Activated CD4-positive, CD25-positive, alpha-beta regulatory T cell treated with anti-CD3 and anti-CD28 coated beads, Interleukin-2, amount 50 U/mL, for 24 hours (primary cell): Measurements from ENCODE around the gene DDC.

Experiments
- ATAC-seq, 2 donors: fragments of 150-1000 bp; cut with Tn5 transposase; one replicate each; pipeline ENCODE4 v1.10.0; 2021; ENCODE audit warnings: mild to moderate bottlenecking in 1 of 2, moderate library complexity in 1 of 2

Gene DDC, protein sequence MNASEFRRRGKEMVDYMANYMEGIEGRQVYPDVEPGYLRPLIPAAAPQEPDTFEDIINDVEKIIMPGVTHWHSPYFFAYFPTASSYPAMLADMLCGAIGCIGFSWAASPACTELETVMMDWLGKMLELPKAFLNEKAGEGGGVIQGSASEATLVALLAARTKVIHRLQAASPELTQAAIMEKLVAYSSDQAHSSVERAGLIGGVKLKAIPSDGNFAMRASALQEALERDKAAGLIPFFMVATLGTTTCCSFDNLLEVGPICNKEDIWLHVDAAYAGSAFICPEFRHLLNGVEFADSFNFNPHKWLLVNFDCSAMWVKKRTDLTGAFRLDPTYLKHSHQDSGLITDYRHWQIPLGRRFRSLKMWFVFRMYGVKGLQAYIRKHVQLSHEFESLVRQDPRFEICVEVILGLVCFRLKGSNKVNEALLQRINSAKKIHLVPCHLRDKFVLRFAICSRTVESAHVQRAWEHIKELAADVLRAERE

DNA sequence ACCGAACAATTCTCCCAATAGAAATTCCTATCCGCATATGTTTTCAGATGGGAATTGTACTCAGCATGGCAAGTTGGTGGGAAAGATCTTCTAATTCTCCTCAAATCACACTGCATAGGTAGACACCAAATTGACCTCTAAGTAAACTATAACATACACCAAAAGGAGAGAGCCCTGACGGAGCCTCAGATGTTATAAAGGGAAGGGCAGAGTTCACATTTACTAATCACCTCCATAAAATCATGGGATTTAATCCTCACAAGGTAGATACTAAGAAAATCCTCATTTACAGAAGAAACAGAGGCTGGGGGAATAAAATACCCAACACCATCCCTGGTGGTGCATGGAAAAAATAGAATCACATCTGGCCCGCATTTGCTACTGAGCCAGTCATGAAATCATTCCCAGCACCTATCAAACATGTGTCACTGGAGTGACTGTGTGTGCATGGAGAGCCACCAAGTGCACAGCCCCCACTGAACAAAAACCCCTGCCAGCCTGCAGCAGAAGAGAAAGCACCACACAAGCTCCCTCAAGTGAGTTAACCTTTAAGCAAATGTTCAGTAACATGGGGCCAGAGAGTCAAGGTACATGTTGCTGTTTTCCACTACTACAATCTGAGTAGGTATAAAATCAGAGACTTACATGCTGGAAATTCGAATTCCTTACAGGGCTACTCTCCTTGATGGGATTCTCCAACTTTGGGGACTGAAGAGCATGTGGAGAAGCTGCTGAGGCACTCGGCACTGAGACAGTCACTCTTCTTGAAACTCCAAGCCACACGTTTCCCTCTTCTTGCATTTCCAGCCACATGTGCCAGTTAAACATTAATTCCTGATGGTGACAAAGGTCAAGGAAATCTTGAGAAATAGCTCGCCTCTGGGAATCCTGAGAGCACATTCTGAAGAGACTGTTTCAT is at the start of gene DDC:
Gene DDC, minus strand, starts transcription at position 766 of the 919 bp plus-strand sequence. CDS start 21,320 bp downstream, outside the sequence.
- no peak for ATAC-seq

GRCh38 chr7:50613473-50613872 is 48.3 kb upstream of the DDC start:
- ATAC-seq: no peak

DNA sequence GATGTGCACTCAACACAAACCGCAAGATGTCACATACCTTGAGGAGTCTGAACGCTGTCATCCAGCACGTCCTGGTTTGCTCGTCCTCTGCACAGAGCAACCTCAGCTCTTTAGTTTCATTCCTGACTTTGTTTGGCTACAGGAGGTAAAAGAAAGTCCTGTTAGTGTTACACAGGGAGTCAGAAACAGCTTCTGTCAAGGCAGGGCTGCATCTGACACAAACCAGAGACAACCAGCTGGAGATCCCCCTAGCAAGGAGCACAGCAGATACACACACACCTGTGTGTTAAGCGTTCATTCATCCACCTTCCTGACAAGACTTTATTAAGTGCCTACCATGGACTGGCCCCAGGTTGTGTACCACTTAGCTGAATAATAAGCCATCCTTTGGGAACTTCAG is 47.5 kb upstream of the DDC start:
- no peak for ATAC-seq

GRCh38 chr7:50610521-50611277 is 45.5 kb upstream of the DDC start:
- ATAC-seq: peak; percentile 86 to 91

GRCh38 chr7:50608196-50608906 is 43.1 kb upstream of the DDC start:
- peak; percentile 44 to 67 for ATAC-seq

DNA sequence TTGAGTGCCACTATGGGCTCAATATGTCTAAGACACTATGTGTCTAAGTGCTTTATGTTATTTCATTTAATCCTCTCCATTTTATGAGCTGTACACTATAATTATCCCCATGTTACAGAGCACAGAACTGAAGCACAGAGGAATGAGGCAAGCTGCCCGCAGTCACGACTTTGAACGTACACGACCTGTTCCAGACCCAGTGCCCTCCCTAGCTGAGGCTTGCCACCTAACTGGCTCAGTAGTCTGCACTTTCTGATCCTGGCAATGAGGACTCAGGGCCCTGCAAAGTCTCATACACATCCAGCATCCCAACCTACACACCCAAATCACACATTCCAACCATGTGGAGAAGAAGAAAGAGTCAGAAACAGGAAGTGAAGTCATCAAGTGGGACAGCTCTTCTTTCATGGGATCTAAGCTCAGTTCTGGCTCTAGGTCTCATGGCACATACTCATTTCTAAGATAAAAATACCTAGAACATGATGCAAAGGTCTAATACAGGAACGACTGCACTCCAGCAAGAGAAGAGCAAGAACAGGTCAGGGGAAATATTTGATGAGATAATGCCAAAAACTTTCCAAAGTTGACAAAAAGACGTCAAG is 42.4 kb upstream of the DDC start:
- ATAC-seq: no peak

DNA sequence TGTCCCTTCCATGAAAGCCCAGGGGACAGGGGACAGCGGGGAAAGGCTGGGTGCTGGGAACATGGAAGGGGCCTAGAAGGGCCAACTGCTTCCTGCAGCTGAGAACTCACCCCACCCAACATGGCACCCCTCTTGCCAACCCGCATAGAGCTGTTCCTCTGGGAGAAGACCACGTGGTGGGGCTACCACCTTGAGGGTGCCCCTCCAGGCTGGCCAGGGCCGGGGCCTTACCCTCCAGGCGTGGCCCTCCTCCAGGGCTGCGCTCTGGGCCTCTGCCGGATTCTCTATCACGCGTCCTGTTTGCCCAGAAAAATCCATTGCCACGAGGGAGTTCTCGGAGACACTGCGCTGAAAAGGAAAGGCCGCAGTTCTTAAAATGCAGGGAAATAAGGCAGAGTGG is 39.9 kb upstream of the DDC start:
- no peak for ATAC-seq

DNA sequence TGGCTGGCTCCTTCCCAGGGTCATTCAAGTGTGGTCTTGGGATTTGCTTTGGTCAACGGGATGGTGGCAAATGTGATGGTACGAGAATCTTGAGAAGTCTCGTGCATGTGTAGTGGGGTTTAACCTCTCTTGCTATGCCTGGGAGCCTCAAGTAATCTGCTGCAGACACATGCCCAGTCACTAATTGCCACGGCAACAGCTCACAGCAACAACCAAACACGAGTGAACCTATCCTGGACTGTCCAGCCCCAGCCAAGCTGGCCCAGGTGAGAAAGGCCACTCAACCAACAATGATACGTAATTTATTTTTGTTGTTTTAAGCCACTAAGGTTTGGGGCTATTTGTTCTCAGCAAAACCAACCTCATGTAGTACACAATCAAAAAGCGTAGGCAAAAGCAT is 38.1 kb upstream of the DDC start:
- ATAC-seq: no peak

DNA sequence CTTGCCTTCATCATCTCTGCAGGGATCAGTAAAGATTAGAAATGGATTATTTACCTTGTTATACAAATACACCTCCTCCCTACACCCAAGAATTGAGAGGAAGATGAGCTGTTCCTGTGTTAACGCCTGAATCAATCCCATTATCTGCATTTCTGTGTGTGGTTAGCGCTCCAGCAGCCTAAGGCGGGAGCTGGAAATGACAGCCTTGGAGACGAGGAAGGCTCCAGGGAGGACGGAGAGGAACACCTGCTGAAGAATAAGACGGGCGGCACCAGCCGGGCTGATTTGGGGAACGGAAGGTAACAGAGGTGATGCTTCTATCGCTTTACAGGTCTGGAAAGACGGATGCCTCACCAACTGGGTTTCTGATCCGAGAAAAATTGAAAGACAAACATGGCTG is 34.2 kb upstream of the DDC start:
- no peak for ATAC-seq

DNA sequence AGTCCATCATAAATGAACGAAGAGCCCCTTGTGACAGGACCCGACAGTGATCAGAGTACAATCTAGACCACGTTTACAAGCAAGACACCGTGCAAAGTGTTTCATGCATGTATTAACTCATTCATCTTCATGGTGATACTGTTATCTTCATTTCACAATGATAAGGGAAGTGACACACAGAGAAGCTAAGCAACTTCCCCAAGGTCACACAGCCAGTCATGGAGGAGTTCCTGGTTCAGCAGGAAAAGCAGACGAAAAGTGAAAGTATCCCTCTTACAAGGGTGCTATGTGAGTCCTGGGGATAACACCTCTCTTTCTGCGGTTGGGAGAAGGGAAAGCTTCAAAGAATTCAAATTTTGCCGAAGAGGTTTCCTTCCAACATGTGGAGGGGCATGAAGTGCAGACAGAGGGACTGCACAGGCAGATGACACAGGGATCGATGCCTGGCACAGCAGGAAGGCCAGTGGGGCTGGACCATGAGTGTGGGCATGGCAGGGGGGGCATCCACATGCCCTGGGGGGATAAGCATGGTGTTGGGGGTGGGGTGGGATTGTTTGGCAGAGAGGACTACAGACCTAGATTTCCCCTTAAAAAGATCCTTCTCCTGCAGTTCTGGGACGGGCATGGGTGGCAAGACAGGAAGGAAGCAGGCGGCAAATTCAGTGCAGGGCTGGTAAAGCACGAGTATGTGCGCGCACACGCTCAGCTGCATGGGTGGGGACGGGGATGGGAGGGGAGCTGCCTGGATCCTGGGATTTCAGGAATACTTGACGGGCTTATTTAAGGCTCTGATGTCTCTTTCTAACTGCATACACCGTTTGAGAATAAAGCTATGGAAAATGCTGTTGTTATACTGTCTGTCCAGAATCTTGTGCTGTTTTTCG is 33.5 kb upstream of the DDC start:
- no peak for ATAC-seq

GRCh38 chr7:50596484-50596883 is 31.3 kb upstream of the DDC start:
- ATAC-seq: no peak

GRCh38 chr7:50595491-50596102 is 30.4 kb upstream of the DDC start:
- ATAC-seq: peak; percentile 29 to 44

DNA sequence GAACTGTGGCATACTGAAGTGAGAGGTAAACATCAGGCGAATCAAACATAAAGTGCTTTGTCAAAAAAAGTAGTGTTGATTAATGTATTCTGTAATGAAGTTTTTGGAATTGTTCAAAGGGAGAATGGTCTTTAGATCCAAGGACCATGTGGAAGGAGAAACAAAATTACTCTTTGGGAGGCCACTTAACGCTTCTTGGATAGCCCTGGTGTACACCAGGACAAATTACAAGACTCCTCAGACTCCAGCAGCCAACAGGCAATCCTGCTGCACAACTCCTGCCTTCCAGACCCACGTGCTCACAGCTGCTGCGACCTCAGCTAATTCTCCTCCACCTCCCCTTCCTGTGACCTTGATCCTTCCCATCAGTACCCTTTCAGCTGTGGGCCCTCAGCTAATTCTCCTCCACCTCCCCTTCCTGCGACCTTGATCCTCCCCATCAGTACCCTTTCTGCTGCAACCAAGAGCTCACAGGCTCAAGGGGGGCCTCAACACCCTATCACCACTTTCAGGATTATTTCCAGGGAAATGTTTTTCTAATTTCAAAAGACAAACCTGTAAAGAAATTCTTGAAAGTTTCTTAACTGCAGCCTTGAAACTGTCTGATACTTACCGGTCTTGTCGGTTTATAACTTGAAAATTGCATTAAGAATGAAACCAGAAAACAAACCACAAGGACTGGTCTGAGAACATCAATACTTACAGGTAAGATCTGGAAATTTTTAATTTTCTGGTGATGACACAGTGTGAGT is 29.7 kb upstream of the DDC start:
- ATAC-seq: peak; percentile 51 to 80

GRCh38 chr7:50594136-50594535 is 28.9 kb upstream of the DDC start:
- no peak for ATAC-seq

DNA sequence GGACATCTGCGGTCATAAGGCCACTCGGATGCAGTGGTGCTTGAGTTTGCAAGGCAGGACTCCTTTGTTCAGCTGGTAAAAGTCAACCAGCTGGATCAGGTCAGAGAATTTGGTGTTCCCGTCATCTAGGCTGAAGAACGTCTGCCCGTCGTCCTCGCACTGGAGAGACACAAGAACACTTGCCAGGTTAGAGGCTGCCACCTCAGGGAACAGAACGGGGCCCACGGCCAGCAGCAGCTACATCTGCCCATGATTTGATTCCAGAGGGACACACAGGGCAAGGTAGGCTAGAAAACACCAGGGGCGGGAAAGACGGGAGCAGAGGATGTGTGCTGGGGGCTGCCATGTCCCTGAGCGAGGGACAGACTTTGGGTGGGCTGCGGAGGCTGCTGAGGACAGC is 27.7 kb upstream of the DDC start:
- no peak for ATAC-seq

GRCh38 chr7:50591480-50592438 is 26.6 kb upstream of the DDC start:
- no peak for ATAC-seq

- no peak for ATAC-seq
Measured at GRCh38 chr7:50591098-50591479, 25.9 kb upstream of the DDC start.

GRCh38 chr7:50590535-50590934 is 25.3 kb upstream of the DDC start:
- no peak for ATAC-seq
